HepG2 (cell line): ENCODE measurements around the gene ZNF747. TPM values are rescaled to one million over a fixed set of nuclear protein-coding genes. Genes with fewer than 3 reads are reported as not detected.

Source experiments
- ARID5B ChIP-seq: IDR thresholded peaks from 2 replicates; pipeline ENCODE4 v1.4.0; 2020; ENCODE audit warnings: mild to moderate bottlenecking, missing genetic modification reagents
- PATZ1 ChIP-seq: sonication (generic); formaldehyde crosslinking; IDR thresholded peaks from 2 replicates; pipeline ENCODE4 v1.4.0; 2020; ENCODE audit warnings: missing genetic modification reagents
- SIX1 ChIP-seq: sonication (generic); formaldehyde crosslinking; IDR thresholded peaks from 2 replicates; pipeline ENCODE4 v1.4.0; 2020; ENCODE audit warnings: missing genetic modification reagents, borderline replicate concordance
- SNAPC2 ChIP-seq: sonication (generic); formaldehyde crosslinking; IDR thresholded peaks from 2 replicates; pipeline ENCODE4 v1.8.1; 2022; ENCODE audit warnings: mild to moderate bottlenecking, missing genetic modification reagents
- ZNF292 ChIP-seq: sonication (generic); formaldehyde crosslinking; IDR thresholded peaks from 2 replicates; pipeline ENCODE4 v1.8.1; 2022; ENCODE audit warnings: mild to moderate bottlenecking, low read depth, missing genetic modification reagents, borderline replicate concordance
- ZNF430 ChIP-seq: sonication (generic); formaldehyde crosslinking; IDR thresholded peaks from 2 replicates; pipeline ENCODE4 v1.9.0; 2021; ENCODE audit warnings: mild to moderate bottlenecking, missing genetic modification reagents
- ZNF710 ChIP-seq: sonication (generic); formaldehyde crosslinking; IDR thresholded peaks from 2 replicates; pipeline ENCODE4 v1.5.0; 2020; ENCODE audit warnings: mild to moderate bottlenecking, missing genetic modification reagents, borderline replicate concordance
- polyA plus RNA-seq, 8 experiments: library from polyadenylated mRNA; depleted of rRNA in 3 of 8; stranded (reverse) in 7 of 8; unstranded in 1 of 8; fragments of >200 nt; fragmentation: Illumina TruSeq in 4 of 8; extraction: Trizol in 4 of 8; gene quantifications; 2 replicates each; pipeline versions ENCODE4 v1.2.1 to v1.2.3, GENCODE V29; 2011 to 2016; ENCODE audit warnings: low read depth in 4 of 8, missing spikeins in 1 of 8, mixed read lengths in 1 of 8; ENCODE audit not compliant: insufficient read depth in 1 of 8
- total RNA-seq, 5 experiments: library from RNA; depleted of rRNA; stranded (reverse); fragments of >200 nt; fragmentation: Illumina TruSeq; extraction: Trizol; gene quantifications; 2 replicates each; pipeline ENCODE4 v1.2.3, GENCODE V29; 2016; ENCODE audit warnings: low read depth in 1 of 5

The ZNF747 gene
- total and polyA plus RNA-seq, 2 of the 13 experiments (the other 11 are each of a cell fraction or from before 2014, with no cell fraction given), result 7.2 to 10.2 TPM

DNA sequence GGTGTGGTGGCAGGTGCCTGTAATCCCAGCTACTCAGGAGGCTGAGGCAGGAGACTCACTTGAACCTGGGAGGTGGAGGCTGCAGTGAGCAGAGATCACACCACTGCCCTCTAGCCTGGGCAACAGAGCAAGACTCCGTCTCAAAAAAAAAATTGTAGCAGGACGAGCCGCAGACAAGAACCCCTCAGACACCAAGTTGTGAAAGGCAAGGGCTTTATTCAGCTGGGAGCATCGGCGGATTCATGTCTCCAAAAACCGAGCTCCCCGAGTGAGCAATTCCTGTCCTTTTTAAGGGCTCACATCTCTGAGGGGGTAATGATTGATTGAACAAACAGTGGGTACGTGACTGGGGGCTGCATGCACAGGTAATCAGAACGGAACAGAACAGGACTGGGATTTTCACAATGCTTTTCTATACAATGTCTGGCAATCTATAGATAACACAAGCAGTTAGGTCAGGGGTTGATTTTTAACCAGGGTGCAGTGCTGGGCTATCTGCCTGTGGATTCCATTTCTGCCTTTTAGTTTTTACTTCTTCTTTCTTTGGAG, 6.3 kb upstream of the ZNF747 start (continued):
- TF ChIP-seq ARID5B (CRISPR knock-in tag) (peak; percentile 70; the same call in 1 of the 2 replicates), SIX1 (CRISPR knock-in tag) (peak; percentile 62; the same call in 1 of the 2 replicates), PATZ1 (CRISPR knock-in tag) (peak; percentile 89), ZNF430 (CRISPR knock-in tag) (peak; percentile 79), ZNF292 (CRISPR knock-in tag) (peak; percentile 91), SNAPC2 (CRISPR knock-in tag) (peak; percentile 62; the same call in 1 of the 2 replicates), ZNF710 (peak; percentile 77)
